HepG2 (cell line): ENCODE data around the gene NKIRAS1. TPM values are rescaled to one million over a fixed set of nuclear protein-coding genes. Genes with fewer than 3 reads are reported as not detected.

Experiments
- AKAP8 ChIP-seq: sonication (generic); formaldehyde crosslinking; IDR thresholded peaks from 2 replicates; pipeline ENCODE4 v1.5.1; 2020; ENCODE audit warnings: mild to moderate bottlenecking, missing genetic modification reagents
- ARNT2 ChIP-seq: sonication (generic); formaldehyde crosslinking; IDR thresholded peaks from 2 replicates; pipeline ENCODE4 v1.8.0; 2022; ENCODE audit warnings: mild to moderate bottlenecking, low read depth, missing genetic modification reagents, moderate library complexity
- GABPB1 ChIP-seq: IDR thresholded peaks from 2 replicates; pipeline ENCODE4 v1.6.1; 2016; ENCODE audit warnings: mild to moderate bottlenecking, missing genetic modification reagents, moderate library complexity, missing compliant biosample characterization
- GTF2F1 ChIP-seq: fragments of 150-350 bp; IDR thresholded peaks from 2 replicates; pipeline ENCODE4 v1.6.1; 2014; ENCODE audit warnings: low read length
- IRF2 ChIP-seq: IDR thresholded peaks from 2 replicates; pipeline ENCODE4 v1.6.1; 2018; ENCODE audit warnings: missing genetic modification reagents, missing compliant biosample characterization
- MIER2 ChIP-seq: IDR thresholded peaks from 2 replicates; pipeline ENCODE4 v1.6.1; 2016; ENCODE audit warnings: missing biosample characterization, missing genetic modification reagents
- MNT ChIP-seq: fragments of 450-650 bp; IDR thresholded peaks from 2 replicates; pipeline ENCODE4 v1.6.1; 2016
- MTERF4 ChIP-seq: sonication (generic); formaldehyde crosslinking; IDR thresholded peaks from 2 replicates; pipeline ENCODE4 v1.8.0; 2023; ENCODE audit warnings: mild to moderate bottlenecking, missing genetic modification reagents
- NBN ChIP-seq: fragments of 450-650 bp; conservative IDR thresholded peaks from 2 replicates; pipeline ENCODE4 v1.6.1; 2017
- NR1H2 ChIP-seq: sonication (generic); formaldehyde crosslinking; IDR thresholded peaks from 2 replicates; pipeline ENCODE4 v1.8.1; 2022; ENCODE audit warnings: low read depth, missing genetic modification reagents, borderline replicate concordance
- TBP ChIP-seq: sonication (generic); formaldehyde crosslinking; IDR thresholded peaks from 2 replicates; pipeline ENCODE4 v1.5.0; 2020; ENCODE audit warnings: missing genetic modification reagents
- THAP8 ChIP-seq: sonication (generic); formaldehyde crosslinking; IDR thresholded peaks from 2 replicates; pipeline ENCODE4 v1.5.1; 2020; ENCODE audit warnings: missing genetic modification reagents, mild to moderate bottlenecking, borderline replicate concordance
- YEATS2 ChIP-seq: sonication (generic); formaldehyde crosslinking; IDR thresholded peaks from 2 replicates; pipeline ENCODE4 v1.4.0; 2020; ENCODE audit warnings: missing genetic modification reagents, borderline replicate concordance
- ZBTB34 ChIP-seq: sonication (generic); formaldehyde crosslinking; IDR thresholded peaks from 2 replicates; pipeline ENCODE4 v1.8.0; 2022; ENCODE audit warnings: mild to moderate bottlenecking, missing genetic modification reagents
- ZBTB38 ChIP-seq: sonication (generic); formaldehyde crosslinking; IDR thresholded peaks from 2 replicates; pipeline ENCODE4 v1.5.1; 2020; ENCODE audit warnings: mild to moderate bottlenecking, missing genetic modification reagents
- ZNF33B ChIP-seq: sonication (generic); formaldehyde crosslinking; IDR thresholded peaks from 2 replicates; pipeline ENCODE4 v1.5.1; 2020; ENCODE audit warnings: mild to moderate bottlenecking, missing genetic modification reagents
- ZNF350 ChIP-seq: sonication (generic); formaldehyde crosslinking; IDR thresholded peaks from 2 replicates; pipeline ENCODE4 v1.4.0; 2020; ENCODE audit warnings: mild to moderate bottlenecking, low read depth, missing genetic modification reagents, borderline replicate concordance
- ZNF362 ChIP-seq: sonication (generic); formaldehyde crosslinking; IDR thresholded peaks from 2 replicates; pipeline ENCODE4 v1.4.0; 2020; ENCODE audit warnings: missing genetic modification reagents, mild to moderate bottlenecking, borderline replicate concordance
- ZNF674 ChIP-seq: sonication (generic); formaldehyde crosslinking; IDR thresholded peaks from 2 replicates; pipeline ENCODE4 v1.5.0; 2020; ENCODE audit warnings: low read depth, mild to moderate bottlenecking, missing genetic modification reagents
- ZNF709 ChIP-seq: sonication (generic); formaldehyde crosslinking; IDR thresholded peaks from 2 replicates; pipeline ENCODE4 v1.5.0; 2020; ENCODE audit warnings: mild to moderate bottlenecking, missing genetic modification reagents
- ZNF770 ChIP-seq: sonication (generic); formaldehyde crosslinking; IDR thresholded peaks from 2 replicates; pipeline ENCODE4 v1.5.0; 2020; ENCODE audit warnings: mild to moderate bottlenecking, missing genetic modification reagents
- polyA plus RNA-seq, 8 experiments: library from polyadenylated mRNA; depleted of rRNA in 3 of 8; stranded (reverse) in 7 of 8; unstranded in 1 of 8; fragments of >200 nt; fragmentation: Illumina TruSeq in 4 of 8; extraction: Trizol in 4 of 8; gene quantifications; 2 replicates each; pipeline versions ENCODE4 v1.2.1 to v1.2.3, GENCODE V29; 2011 to 2016; ENCODE audit warnings: low read depth in 4 of 8, missing spikeins in 1 of 8, mixed read lengths in 1 of 8; ENCODE audit not compliant: insufficient read depth in 1 of 8
- total RNA-seq, 5 experiments: library from RNA; depleted of rRNA; stranded (reverse); fragments of >200 nt; fragmentation: Illumina TruSeq; extraction: Trizol; gene quantifications; 2 replicates each; pipeline ENCODE4 v1.2.3, GENCODE V29; 2016; ENCODE audit warnings: low read depth in 1 of 5

The NKIRAS1 gene
- total and polyA plus RNA-seq, 2 of the 13 experiments (the other 11 are each of a cell fraction or from before 2014, with no cell fraction given), result 4.3 to 8.0 TPM

- TF ChIP-seq ARNT2 (CRISPR knock-in tag) (0 out of 2 replicates have a peak, but pooled peaks have one; percentile 85), MNT (peak; percentile 92), ZNF350 (CRISPR knock-in tag) (peak; percentile 40; the same call in 1 of the 2 replicates), AKAP8 (CRISPR knock-in tag) (peak; percentile 90; the same call in 1 of the 2 replicates), NBN (no peak), ZBTB38 (CRISPR knock-in tag) (peak; percentile 73; the same call in 1 of the 2 replicates), YEATS2 (CRISPR knock-in tag) (peak; percentile 36; the same call in 1 of the 2 replicates), IRF2 (CRISPR knock-in tag) (peak; percentile 37; the same call in 1 of the 2 replicates), ZNF362 (CRISPR knock-in tag) (peak; percentile 48; the same call in 1 of the 2 replicates), ZNF709 (CRISPR knock-in tag) (peak; percentile 69; the same call in 1 of the 2 replicates), MTERF4 (CRISPR knock-in tag) (peak; percentile 67; the same call in 1 of the 2 replicates), THAP8 (CRISPR knock-in tag) (peak; percentile 49; the same call in 1 of the 2 replicates), NR1H2 (CRISPR knock-in tag) (no peak), ZBTB34 (no peak), ZNF674 (0 out of 2 replicates have a peak, but pooled peaks have one; percentile 84), GABPB1 (peak; percentile 57), TBP (CRISPR knock-in tag) (no peak), ZNF33B (CRISPR knock-in tag) (peak; percentile 89; the same call in 1 of the 2 replicates), MIER2 (CRISPR knock-in tag) (no peak; the same call in 1 of the 2 replicates), GTF2F1 (no peak), ZNF770 (peak; percentile 57; the same call in 1 of the 2 replicates)
These were observed 29.3 kb upstream of the NKIRAS1 start (continued) for GRCh38 chr3:23945913-23946687.
